SK-N-SH (cell line): ENCODE data around the gene INTS11. TPM values are rescaled to one million over a fixed set of nuclear protein-coding genes. Genes with fewer than 3 reads are reported as not detected.

Experiments
- CTCF ChIA-PET: fragments of 300-600, 350-600 bp; formaldehyde crosslinking; extraction: SDS; loops from one replicate; lab custom pipeline; 2021; lab: Yijun Ruan, JAX
- POLR2A ChIA-PET: fragments of 350-600 bp; sonication (Branson Sonifier 250); formaldehyde crosslinking; extraction: SDS; loops from one replicate; lab custom pipeline; 2020; ENCODE audit warnings: antibody characterized with exemption, inconsistent platforms; lab: Yijun Ruan, JAX
- DNase-seq: peaks from one replicate; pipeline ENCODE4 v3.0.0; 2012
- H2AFZ ChIP-seq: fragments of 200-600 bp; sonication (generic); 2 replicates; pipeline ENCODE4 v1.8.1; 2016; ENCODE audit warnings: antibody characterized with exemption, mild to moderate bottlenecking, low read depth
- H3F3A ChIP-seq: fragments of 200-600 bp; sonication (generic); replicated peaks from 2 replicates; pipeline ENCODE3; 2016; ENCODE audit warnings: antibody characterized with exemption, mild to moderate bottlenecking; ENCODE audit not compliant: insufficient read depth
- H3K27ac ChIP-seq, 2 experiments: fragments of 200-500 bp in 1 of 2; fragments of 200-600 bp in 1 of 2; sonication (Bioruptor generic) in 1 of 2; sonication (generic), shearing (Covaris generic) in 1 of 2; 2 replicates each; pipeline versions ENCODE4 v1.5.1 to v1.6.1; 2014 to 2016; ENCODE audit warnings: low read depth in 2 of 2, inconsistent platforms in 1 of 2, low read length in 1 of 2, mild to moderate bottlenecking in 1 of 2, mixed read lengths in 1 of 2
- H3K27me3 ChIP-seq: fragments of 200-600 bp; sonication (generic), shearing (Covaris generic); 2 replicates; pipeline ENCODE4 v1.6.1; 2016; ENCODE audit warnings: mixed run types; ENCODE audit not compliant: insufficient read depth
- H3K36me3 ChIP-seq, 2 experiments: fragments of 200-500 bp in 1 of 2; fragments of 200-600 bp in 1 of 2; sonication (Bioruptor generic) in 1 of 2; sonication (generic) in 1 of 2; replicated peaks in 1 of 2; 2 replicates each; pipeline versions ENCODE3 to v1.5.1; 2014 to 2016; ENCODE audit warnings: low read length in 1 of 2, mild to moderate bottlenecking in 1 of 2; ENCODE audit not compliant: insufficient read depth in 2 of 2, control insufficient read depth in 1 of 2
- H3K4me1 ChIP-seq, 2 experiments: fragments of 200-500 bp in 1 of 2; fragments of 200-600 bp in 1 of 2; sonication (Bioruptor generic) in 1 of 2; sonication (generic), shearing (Covaris generic) in 1 of 2; 2 replicates each; pipeline versions ENCODE4 v1.5.1 to v1.6.1; 2014 to 2016; ENCODE audit warnings: low read depth in 1 of 2, low read length in 1 of 2, mixed run types in 1 of 2; ENCODE audit not compliant: insufficient read depth in 2 of 2, control insufficient read depth in 1 of 2
- H3K4me2 ChIP-seq: fragments of 200-600 bp; sonication (generic), shearing (Covaris generic); 2 replicates; pipeline ENCODE4 v1.6.1; 2017; ENCODE audit warnings: mixed run types
- H3K4me3 ChIP-seq, 2 experiments: fragments of 200-500 bp in 1 of 2; fragments of 200-600 bp in 1 of 2; sonication (Bioruptor generic) in 1 of 2; sonication (generic), shearing (Covaris generic) in 1 of 2; 2 replicates each; pipeline versions ENCODE4 v1.5.1 to v1.8.1; 2014 to 2016; ENCODE audit warnings: low read depth in 2 of 2, inconsistent platforms in 1 of 2, low read length in 1 of 2, mild to moderate bottlenecking in 1 of 2, mixed read lengths in 1 of 2, moderate library complexity in 1 of 2
- H3K79me2 ChIP-seq: fragments of 200-600 bp; sonication (generic); 2 replicates; pipeline ENCODE4 v1.8.1; 2017; ENCODE audit warnings: mild to moderate bottlenecking; ENCODE audit not compliant: insufficient read depth
- H3K9ac ChIP-seq: fragments of 200-600 bp; sonication (generic); 2 replicates; pipeline ENCODE4 v1.6.1; 2017; ENCODE audit warnings: mixed run types
- H3K9me2 ChIP-seq: fragments of 200-600 bp; sonication (generic); 2 replicates; pipeline ENCODE4 v1.6.1; 2017; ENCODE audit warnings: mixed run types
- H3K9me3 ChIP-seq: fragments of 200-600 bp; sonication (generic); 2 replicates; pipeline ENCODE4 v1.6.1; 2017; ENCODE audit warnings: mixed run types, mild to moderate bottlenecking, moderate library complexity
- H4K20me1 ChIP-seq: fragments of 200-600 bp; sonication (generic); 2 replicates; pipeline ENCODE4 v1.6.1; 2017; ENCODE audit warnings: mild to moderate bottlenecking, mixed run types; ENCODE audit not compliant: insufficient read depth
- GABPA ChIP-seq: IDR thresholded peaks from 2 replicates; pipeline ENCODE4 v1.4.0; 2012; ENCODE audit warnings: low read depth, mild to moderate bottlenecking
- IRF3 ChIP-seq: fragments of 150-350 bp; IDR thresholded peaks from 2 replicates; pipeline ENCODE4 v1.6.1; 2016; ENCODE audit warnings: mild to moderate bottlenecking, low read depth, low read length
- RCOR1 ChIP-seq: fragments of 150-350 bp; IDR thresholded peaks from 2 replicates; pipeline ENCODE4 v1.6.1; 2017; ENCODE audit warnings: antibody characterized with exemption, low read length
- REST ChIP-seq: IDR thresholded peaks from 2 replicates; pipeline ENCODE4 v1.6.1; 2012; ENCODE audit warnings: mild to moderate bottlenecking, low read depth, low read length, moderate library complexity
- RXRA ChIP-seq: IDR thresholded peaks from 2 replicates; pipeline ENCODE4 v1.4.0; 2012; ENCODE audit warnings: low read depth, mild to moderate bottlenecking, borderline replicate concordance
- SIN3A ChIP-seq: IDR thresholded peaks from 2 replicates; pipeline ENCODE4 v1.6.1; 2012; ENCODE audit warnings: low read depth, mild to moderate bottlenecking, low read length, moderate library complexity, borderline replicate concordance
- SMC3 ChIP-seq: IDR thresholded peaks from 2 replicates; pipeline ENCODE4 v1.6.1; 2012; ENCODE audit warnings: low read depth, low read length, improper control_type of control experiment
- TEAD4 ChIP-seq: IDR thresholded peaks from 2 replicates; pipeline ENCODE4 v1.4.0; 2012; ENCODE audit warnings: mild to moderate bottlenecking, borderline replicate concordance; ENCODE audit not compliant: insufficient read depth
- USF2 ChIP-seq: fragments of 150-350 bp; IDR thresholded peaks from 2 replicates; pipeline ENCODE4 v1.6.1; 2017; ENCODE audit warnings: antibody characterized with exemption, low read length, low read depth, borderline replicate concordance
- WGBS: methylation state at CpG from one replicate; pipeline ENCODE4 v1.1.6; 2017; ENCODE audit warnings: low lambda C conversion rate; 5-methylcytosine and 5-hydroxymethylcytosine counted together
- polyA plus RNA-seq, 3 experiments: library from polyadenylated mRNA; depleted of rRNA; stranded (reverse); fragments of >200 nt; gene quantifications; 2 replicates each; pipeline ENCODE4 v1.2.3, GENCODE V29; 2012

INTS11 gene
- polyA plus RNA-seq, 1 of the 3 experiments (the other 2 are of a cell fraction), result 137 TPM

DNA sequence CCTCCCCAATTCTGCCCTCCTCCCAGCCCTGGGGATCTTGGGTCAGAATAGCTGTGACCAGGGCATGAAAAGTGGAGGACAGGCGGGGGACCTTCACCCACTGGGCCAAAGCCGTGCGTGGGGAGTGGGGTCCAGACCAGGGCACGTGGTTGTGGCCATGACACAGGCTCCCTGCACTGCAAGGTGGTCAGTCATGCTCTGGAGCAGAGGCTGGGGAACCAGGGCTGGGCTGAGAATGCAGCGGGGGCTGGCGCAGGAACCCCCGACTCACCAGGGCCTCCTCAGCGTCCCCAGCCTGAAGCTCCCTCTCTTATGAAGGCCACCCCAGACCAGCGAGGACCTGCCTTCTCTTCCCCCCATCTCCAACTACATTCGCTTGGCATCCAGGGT lies 22.0 kb upstream of the INTS11 start:
- H4K20me1 ChIP-seq, result peaks cover 45% of the 10 kb centered on the region
- no peak overlapping the region for H3K9ac ChIP-seq
- peak overlapping the region; percentile 89; the same call in 1 of the 2 replicates for H3K4me2 ChIP-seq

DNA sequence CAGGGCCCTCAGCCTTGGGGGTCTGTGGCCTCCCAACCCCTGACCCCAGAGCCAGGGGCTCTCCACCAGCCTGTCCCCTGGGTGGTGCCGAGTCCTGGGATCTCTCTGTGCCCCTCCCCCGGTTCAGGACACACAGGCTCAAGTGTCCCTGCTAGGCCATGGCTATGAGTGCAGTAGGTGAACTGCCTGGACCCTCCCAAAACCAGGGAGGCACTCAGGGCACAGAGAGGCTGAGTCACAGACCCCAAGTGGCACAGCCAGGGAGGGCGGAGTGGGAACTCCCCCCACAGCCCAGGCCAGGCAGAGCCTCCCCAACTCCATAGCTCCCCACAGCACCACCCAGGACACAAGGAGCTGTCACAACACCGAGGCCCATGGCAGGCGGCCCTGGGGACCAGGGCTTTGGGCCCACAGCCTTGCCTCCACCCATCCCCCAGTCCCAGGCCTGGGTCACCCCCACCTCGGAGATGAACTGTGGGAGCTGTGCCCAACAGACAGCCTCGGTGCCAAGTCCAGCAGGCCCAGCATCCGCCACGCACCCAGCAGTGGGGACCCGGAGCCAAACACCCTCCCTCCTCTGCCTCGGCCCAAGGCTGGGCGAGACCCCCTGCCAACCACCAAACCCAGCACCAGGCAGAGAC lies 21.5 kb upstream of the INTS11 start:
- Histone ChIP-seq H3K4me1 (peaks cover 0 to 19% of the 10 kb centered on the region in 2 experiments; a peak in 1 of 4 replicates), H3K9me3 (no peaks in the 10 kb centered on the region), H3K79me2 (peaks cover 47% of the 10 kb centered on the region), H3K27me3 (no peaks in the 10 kb centered on the region), H3K4me3 (no peak overlapping the region), H3K27ac (no peak overlapping the region), H3K36me3 (no peaks in the 10 kb centered on the region), H2AFZ (no peak overlapping the region), H3K9ac (no peak overlapping the region), H3K4me2 (no peak overlapping the region), H4K20me1 (peaks cover 46% of the 10 kb centered on the region), H3K9me2 (no peaks in the 10 kb centered on the region), H3F3A (no peaks in the 10 kb centered on the region)
- no peak for TF ChIP-seq TEAD4
- TF ChIP-seq SMC3, result no peak
- TF ChIP-seq RCOR1, result no peak
- no peak for TF ChIP-seq REST
- TF ChIP-seq IRF3, result no peak
- no peak for TF ChIP-seq GABPA
- no peak for TF ChIP-seq RXRA
- no peak for TF ChIP-seq USF2
- no CpG with 5 or more reads among the region's 12 CpGs for WGBS
- CTCF ChIA-PET, result interaction anchor here (0.7 to 4.8 kb wide), 5 partner anchors 9 to 223 kb away, joined by 3 to 34 read pairs (median 3); no protein-coding TSS in a partner anchor
- POLR2A ChIA-PET, result interaction anchor here (1.1 kb wide), 1 partner anchor 68 kb away, joined by 3 read pairs; no protein-coding TSS in a partner anchor
- DNase-seq, result no peak

More for the DNA sequence above, 22.0 kb upstream of the INTS11 start:
- no peaks in the 10 kb centered on the region for H3K27me3 ChIP-seq
- H3K27ac ChIP-seq, result no peak overlapping the region
- ChIA-PET CTCF (interaction anchor here (1.0 to 4.8 kb wide), 4 partner anchors 8 to 224 kb away, joined by 3 to 34 read pairs (median 7); no protein-coding TSS in a partner anchor), POLR2A (interaction anchor here (1.1 kb wide), 1 partner anchor 67 kb away, joined by 3 read pairs; no protein-coding TSS in a partner anchor)
- H2AFZ ChIP-seq, result no peak overlapping the region
- H3K4me3 ChIP-seq, result no peak overlapping the region
- 87% methylated on average over 4 of the region's 10 CpGs for WGBS
- H3K9me2 ChIP-seq, result no peaks in the 10 kb centered on the region
- H3F3A ChIP-seq, result no peaks in the 10 kb centered on the region
- peaks cover 47% of the 10 kb centered on the region for H3K79me2 ChIP-seq
- no peaks in the 10 kb centered on the region for H3K36me3 ChIP-seq
- no peak for TF ChIP-seq SIN3A
- TF ChIP-seq SMC3, result no peak
- DNase-seq, result no peak
- H3K9me3 ChIP-seq, result no peaks in the 10 kb centered on the region
- H3K4me1 ChIP-seq, result peaks cover 0 to 22% of the 10 kb centered on the region in 2 experiments; a peak in 1 of 4 replicates
